ENCODE measurements around the gene GIGYF2.
"Not testable (repeated sequence)": the region's sequence is repeated elsewhere in the genome, so short reads cannot be mapped to it uniquely, and the experiment has no call there.

Gene GIGYF2

DNA sequence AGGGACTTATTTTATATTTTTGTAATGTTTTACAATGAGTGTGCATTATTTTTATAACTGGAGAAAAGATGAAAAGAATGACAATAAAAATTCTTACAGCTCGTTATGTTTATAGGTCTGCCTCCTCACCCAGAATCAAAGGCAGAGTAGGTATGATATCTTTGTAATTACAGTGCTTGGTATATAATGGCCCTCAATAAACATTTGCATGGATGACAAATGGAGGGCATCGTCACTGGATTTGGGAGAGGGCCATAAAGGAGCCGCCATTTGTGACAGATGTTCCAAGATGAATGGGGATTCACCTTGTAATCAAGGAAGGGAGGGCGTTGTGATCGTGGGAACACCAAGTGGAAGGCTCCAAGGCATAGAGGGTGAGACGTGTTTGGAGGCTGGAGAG lies 22.6 kb upstream of the GIGYF2 start:
- TF ChIP-seq, protein P1, sequence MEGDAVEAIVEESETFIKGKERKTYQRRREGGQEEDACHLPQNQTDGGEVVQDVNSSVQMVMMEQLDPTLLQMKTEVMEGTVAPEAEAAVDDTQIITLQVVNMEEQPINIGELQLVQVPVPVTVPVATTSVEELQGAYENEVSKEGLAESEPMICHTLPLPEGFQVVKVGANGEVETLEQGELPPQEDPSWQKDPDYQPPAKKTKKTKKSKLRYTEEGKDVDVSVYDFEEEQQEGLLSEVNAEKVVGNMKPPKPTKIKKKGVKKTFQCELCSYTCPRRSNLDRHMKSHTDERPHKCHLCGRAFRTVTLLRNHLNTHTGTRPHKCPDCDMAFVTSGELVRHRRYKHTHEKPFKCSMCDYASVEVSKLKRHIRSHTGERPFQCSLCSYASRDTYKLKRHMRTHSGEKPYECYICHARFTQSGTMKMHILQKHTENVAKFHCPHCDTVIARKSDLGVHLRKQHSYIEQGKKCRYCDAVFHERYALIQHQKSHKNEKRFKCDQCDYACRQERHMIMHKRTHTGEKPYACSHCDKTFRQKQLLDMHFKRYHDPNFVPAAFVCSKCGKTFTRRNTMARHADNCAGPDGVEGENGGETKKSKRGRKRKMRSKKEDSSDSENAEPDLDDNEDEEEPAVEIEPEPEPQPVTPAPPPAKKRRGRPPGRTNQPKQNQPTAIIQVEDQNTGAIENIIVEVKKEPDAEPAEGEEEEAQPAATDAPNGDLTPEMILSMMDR (IDR thresholded peaks at IDR 0.05; ENCODE audit: extremely low read depth, missing control alignments) = no peak

DNA sequence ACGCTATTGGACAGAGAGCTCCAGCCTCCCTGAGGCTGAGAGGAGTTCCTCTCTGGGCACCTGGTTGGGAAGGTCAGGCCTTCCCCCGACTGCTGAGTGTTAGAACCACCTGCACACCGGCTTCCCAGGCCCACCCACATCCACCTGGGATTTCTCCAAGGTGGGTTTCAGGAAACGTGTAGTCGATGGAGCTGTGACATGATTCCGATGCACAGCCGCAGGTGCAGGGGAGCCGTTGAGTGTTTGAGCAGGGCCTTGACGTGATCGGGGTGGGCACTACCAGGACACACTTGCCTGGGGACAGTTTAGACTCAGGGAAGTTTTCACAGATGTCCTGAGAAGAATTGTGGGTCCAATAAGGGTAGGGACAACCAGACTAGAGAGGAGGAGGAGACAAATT lies 21.8 kb upstream of the GIGYF2 start:
- TF ChIP-seq, protein P1 (IDR thresholded peaks at IDR 0.05; ENCODE audit: extremely low read depth, missing control alignments) = no peak
- no peak for DNase-seq (ENCODE audit: low spot score)

More for the DNA sequence above, 22.6 kb upstream of the GIGYF2 start:
- no peak for DNase-seq (ENCODE audit: low spot score)

DNA sequence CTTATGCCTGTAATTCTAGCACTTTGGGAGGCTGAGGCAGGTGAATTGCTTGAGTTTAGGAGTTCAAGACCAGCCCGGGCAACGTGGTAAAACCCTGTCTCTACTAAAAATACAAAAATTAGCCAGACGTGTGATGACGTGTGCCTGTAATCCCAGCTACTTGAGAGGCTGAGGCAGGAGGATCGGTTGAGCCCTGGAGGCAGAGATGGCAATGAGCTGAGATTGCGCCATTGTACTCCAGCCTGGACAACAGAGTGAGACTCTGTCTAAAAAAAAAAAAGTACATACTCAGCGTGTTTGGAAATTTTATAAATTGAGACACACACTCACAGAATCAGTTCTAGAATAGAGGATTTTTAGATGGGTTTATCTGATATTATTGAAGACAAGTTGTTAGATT lies 17.1 kb upstream of the GIGYF2 start:
- TF ChIP-seq, protein P1 (IDR thresholded peaks at IDR 0.05; ENCODE audit: extremely low read depth, missing control alignments) = no peak
- no peak for DNase-seq (ENCODE audit: low spot score)

DNA sequence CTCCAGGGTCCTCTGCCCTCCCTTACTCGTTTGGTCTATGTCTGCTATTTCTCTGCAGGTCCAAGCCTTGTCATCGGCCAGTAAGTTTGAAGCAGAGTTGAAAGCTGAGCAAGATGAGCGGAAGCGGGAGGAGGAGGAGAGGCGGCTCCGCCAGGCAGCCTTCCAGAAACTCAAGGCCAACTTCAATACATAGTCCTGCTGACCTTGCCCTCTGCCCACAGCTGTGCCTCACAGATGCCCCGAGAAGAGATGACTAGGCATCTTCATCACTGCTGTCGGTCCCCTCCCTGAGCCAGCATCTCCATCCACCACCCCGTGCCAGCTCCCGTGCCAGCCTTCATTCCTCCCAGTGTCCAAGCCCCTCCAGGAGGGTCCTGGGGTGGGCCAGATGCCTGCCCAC lies 15.6 kb upstream of the GIGYF2 start:
- TF ChIP-seq, protein P1 (IDR thresholded peaks at IDR 0.05; ENCODE audit: extremely low read depth, missing control alignments) = no peak
- DNase-seq (ENCODE audit: low spot score) = no peak

DNA sequence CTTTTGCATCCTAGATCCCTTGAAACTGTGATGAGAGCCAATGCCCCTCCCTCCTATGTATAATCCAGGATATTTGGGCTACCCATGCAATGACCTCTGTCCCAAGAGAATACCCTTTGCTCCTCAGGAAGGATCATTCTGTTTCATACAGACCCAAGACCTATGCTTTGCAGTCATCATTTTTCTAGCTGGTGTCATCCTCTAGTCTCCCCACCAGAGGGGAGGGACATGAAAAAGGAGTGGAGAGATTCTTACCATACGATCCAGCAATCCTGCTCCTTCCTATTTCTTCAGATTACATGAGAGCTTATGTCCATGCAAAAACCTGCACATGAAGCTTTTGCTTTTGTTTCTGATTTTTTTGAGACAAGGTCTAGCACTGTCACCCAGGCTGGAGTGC lies 13.8 kb upstream of the GIGYF2 start:
- no peak for DNase-seq (ENCODE audit: low spot score)
- TF ChIP-seq, protein P1 (IDR thresholded peaks at IDR 0.05; ENCODE audit: extremely low read depth, missing control alignments) = no peak

DNA sequence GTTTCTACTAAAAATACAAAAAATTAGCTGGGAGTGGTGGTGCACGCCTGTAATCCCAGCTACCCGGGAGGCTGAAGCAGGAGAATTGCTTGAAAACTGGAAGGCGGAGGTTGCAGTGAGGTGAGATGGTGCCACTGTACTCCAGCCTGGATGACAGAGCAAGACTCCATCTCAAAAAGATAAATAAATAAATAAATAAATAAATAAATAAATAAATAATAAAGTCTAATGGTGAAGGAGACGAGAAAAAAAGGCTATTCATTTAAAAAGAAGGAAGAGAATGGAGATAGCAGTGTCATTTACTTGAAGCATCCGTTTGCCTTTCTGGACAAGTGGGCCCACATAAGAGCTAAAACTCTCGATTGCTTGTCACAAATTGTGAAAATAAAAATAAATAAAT lies 11.7 kb upstream of the GIGYF2 start:
- not testable (repeated sequence) for DNase-seq (ENCODE audit: low spot score)

DNA sequence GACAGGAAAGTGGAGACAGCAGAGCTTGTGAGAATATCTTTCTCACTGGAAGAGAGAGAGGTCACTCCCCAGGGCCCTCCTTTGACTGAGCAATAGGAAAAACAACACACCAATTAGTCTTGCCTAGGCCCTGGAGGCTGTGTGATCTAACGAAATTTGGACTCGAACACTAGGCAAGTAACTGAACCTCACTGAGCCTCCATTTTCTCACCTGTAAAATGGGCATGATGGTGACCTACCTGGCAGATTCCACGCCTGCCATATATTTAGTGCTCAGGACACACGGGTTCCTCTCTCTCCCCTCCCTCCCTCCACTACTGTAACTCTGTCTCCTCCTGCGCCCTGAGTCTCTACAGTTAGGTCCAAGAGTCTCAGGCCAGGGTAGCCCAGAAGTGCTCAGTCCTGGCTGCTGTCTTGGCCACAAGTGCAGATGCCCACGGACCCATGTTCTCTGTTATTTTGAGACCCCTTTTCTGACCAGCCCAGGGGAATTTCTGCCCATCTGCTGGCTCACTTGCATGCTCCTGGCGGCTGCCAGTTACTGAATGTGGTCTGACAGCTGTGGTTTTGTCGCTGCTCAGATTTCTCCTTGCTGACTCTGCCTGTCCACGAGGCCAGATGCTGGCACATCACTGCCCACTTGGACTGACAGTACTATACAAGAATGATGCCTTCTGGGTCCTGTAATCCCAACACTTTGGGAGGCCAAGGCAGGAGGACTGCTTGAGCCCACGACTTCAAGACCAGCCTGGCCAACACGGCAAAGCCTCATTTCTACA lies 9.6 kb upstream of the GIGYF2 start:
- no peak for DNase-seq (ENCODE audit: low spot score)
- TF ChIP-seq, protein P1 (IDR thresholded peaks at IDR 0.05; ENCODE audit: extremely low read depth, missing control alignments) = no peak

DNA sequence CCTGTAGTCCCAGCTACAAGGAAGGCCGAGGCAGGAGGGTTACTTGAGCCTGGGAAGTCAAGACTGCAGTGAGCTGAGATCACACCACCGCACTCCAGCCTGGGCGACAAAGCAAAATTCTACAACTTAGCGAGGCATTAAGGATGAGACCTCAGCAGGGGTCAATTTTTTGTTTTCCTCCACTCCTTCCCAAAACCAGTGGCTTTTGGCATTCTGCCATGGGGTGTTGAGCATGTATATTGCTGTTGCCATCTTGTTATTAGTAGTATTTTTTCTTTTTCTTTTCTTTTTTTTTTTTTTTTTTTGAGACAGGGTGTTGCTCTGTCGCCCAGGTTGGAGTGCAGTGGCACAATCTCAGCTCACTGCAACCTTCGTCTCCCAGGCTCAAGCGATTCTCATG lies 8.9 kb upstream of the GIGYF2 start:
- DNase-seq (ENCODE audit: low spot score) = no peak
- TF ChIP-seq, protein P1 (IDR thresholded peaks at IDR 0.05; ENCODE audit: extremely low read depth, missing control alignments) = no peak
